Suprapubic skin (tissue), 4 donors: ENCODE data around the gene PPP2R3A. TPM values are rescaled to one million over a fixed set of nuclear protein-coding genes. Genes with fewer than 3 reads are reported as not detected.
"Not testable (repeated sequence)": the region's sequence is repeated elsewhere in the genome, so short reads cannot be mapped to it uniquely, and the experiment has no call there.

Experiments used
- DNase-seq, 2 donors: peaks; one replicate each; pipeline ENCODE4 v3.0.0-alpha.2; 2019; ENCODE audit warnings: low spot score in 2 of 2
- H3K27ac ChIP-seq: fragments of 200-600 bp; sonication (generic); one replicate; pipeline ENCODE4 v1.5.1; 2019
- H3K27me3 ChIP-seq: fragments of 200-600 bp; sonication (generic); one replicate; pipeline ENCODE4 v1.5.1; 2019
- H3K36me3 ChIP-seq: fragments of 200-600 bp; sonication (generic); one replicate; pipeline ENCODE4 v1.5.1; 2019
- H3K4me1 ChIP-seq: fragments of 200-600 bp; sonication (generic); one replicate; pipeline ENCODE4 v1.5.1; 2019
- H3K4me3 ChIP-seq: fragments of 200-600 bp; sonication (generic); one replicate; pipeline ENCODE4 v1.5.1; 2019; ENCODE audit warnings: mild to moderate bottlenecking
- H3K9me3 ChIP-seq: fragments of 200-600 bp; sonication (generic); one replicate; pipeline ENCODE4 v1.5.1; 2019
- CTCF ChIP-seq, 2 donors: fragments of 200-600 bp in 1 of 2; fragments of 450-650 bp in 1 of 2; sonication (generic) in 1 of 2; IDR thresholded peaks; one replicate each; pipeline ENCODE4 v1.5.1; 2016 to 2019; ENCODE audit warnings: antibody characterized with exemption in 2 of 2, mild to moderate bottlenecking in 1 of 2, moderate library complexity in 1 of 2
- EP300 ChIP-seq: sonication (generic); formaldehyde crosslinking; IDR thresholded peaks from one replicate; pipeline ENCODE4 v1.6.1; 2017; ENCODE audit warnings: antibody characterized with exemption
- POLR2A ChIP-seq, 2 donors: fragments of 450-650 bp; IDR thresholded peaks; one replicate each; pipeline ENCODE4 v1.6.1; 2017; ENCODE audit warnings: antibody characterized with exemption in 2 of 2, mild to moderate bottlenecking in 2 of 2, moderate library complexity in 2 of 2
- POLR2AphosphoS5 ChIP-seq, 3 donors: sonication (generic); formaldehyde crosslinking; IDR thresholded peaks; one replicate each; pipeline ENCODE4 v1.6.1; 2017; ENCODE audit warnings: antibody characterized with exemption in 3 of 3
- WGBS: methylation state at CpG from one replicate; pipeline ENCODE4 v1.1.5; 2018; 5-methylcytosine and 5-hydroxymethylcytosine counted together
- total RNA-seq, 4 donors: library from RNA; depleted of rRNA; stranded (reverse); fragments of >200 nt; gene quantifications; one replicate each; pipeline ENCODE4 v1.1.0, GENCODE V29; 2016

PPP2R3A gene
- total RNA-seq, 4 donors from 2014 or later: 51.2 to 71.7 (median 52.9) TPM

GRCh38 chr3:136161516-136161915 lies 196.0 kb downstream of the PPP2R3A start:
- DNase-seq: no peak
- H3K4me3 ChIP-seq: no peak overlapping the region
- TF ChIP-seq EP300: no peak
- TF ChIP-seq CTCF (IDR thresholded peaks at IDR 0.05): no peak
- TF ChIP-seq POLR2AphosphoS5 (IDR thresholded peaks at IDR 0.05): no peak
- TF ChIP-seq POLR2A (IDR thresholded peaks at IDR 0.05): no peak
- H3K27me3 ChIP-seq: no peaks in the 10 kb centered on the region
- H3K9me3 ChIP-seq: no peaks in the 10 kb centered on the region
- no peak overlapping the region for H3K27ac ChIP-seq
- no peaks in the 10 kb centered on the region for H3K36me3 ChIP-seq
- peaks cover 33% of the 10 kb centered on the region for H3K4me1 ChIP-seq

- no peaks in the 10 kb centered on the region for H3K27me3 ChIP-seq
Measured at GRCh38 chr3:136162322-136162721, 196.8 kb downstream of the PPP2R3A start.

GRCh38 chr3:136163607-136164006 lies 198.1 kb downstream of the PPP2R3A start:
- DNase-seq, H3K36me3 ChIP-seq, H3K27ac ChIP-seq, H3K9me3 ChIP-seq, H3K27me3 ChIP-seq, H3K4me3 ChIP-seq: not testable (repeated sequence)
- H3K4me1 ChIP-seq: peaks cover 37% of the 10 kb centered on the region

More at GRCh38 chr3:136162322-136162721, 196.8 kb downstream of the PPP2R3A start:
- Histone ChIP-seq H3K36me3 (no peaks in the 10 kb centered on the region), H3K4me1 (peaks cover 37% of the 10 kb centered on the region), H3K4me3 (no peak overlapping the region), H3K27ac (no peak overlapping the region), H3K9me3 (no peaks in the 10 kb centered on the region)
- no peak for TF ChIP-seq EP300
- TF ChIP-seq CTCF (IDR thresholded peaks at IDR 0.05): no peak
- no peak for TF ChIP-seq POLR2A (IDR thresholded peaks at IDR 0.05)
- TF ChIP-seq POLR2AphosphoS5 (IDR thresholded peaks at IDR 0.05): no peak
- DNase-seq: no peak
- 83% methylated on average over 7 of the region's 7 CpGs for WGBS

DNA sequence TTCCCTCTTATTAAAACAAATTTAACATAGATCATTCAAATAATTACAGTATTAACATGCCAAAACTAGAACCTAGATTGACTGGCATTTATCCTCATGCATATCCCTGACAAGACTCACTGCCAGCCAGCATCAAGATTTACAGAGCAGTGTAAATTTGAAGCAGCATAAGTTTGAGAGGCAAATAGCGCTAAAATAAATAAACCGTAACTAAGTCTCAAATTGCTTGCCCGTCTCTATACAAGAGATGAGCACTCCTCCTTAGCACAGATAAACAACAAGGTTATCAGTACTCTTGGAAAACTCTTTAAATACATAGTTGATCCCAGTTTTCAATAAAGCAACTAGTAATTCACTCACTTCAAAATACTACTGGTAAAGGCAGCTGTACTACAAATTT lies 201.0 kb downstream of the PPP2R3A start:
- no peak overlapping the region for H3K27ac ChIP-seq
- no peak for TF ChIP-seq POLR2A (IDR thresholded peaks at IDR 0.05)
- TF ChIP-seq CTCF (IDR thresholded peaks at IDR 0.05): no peak
- no peak for TF ChIP-seq POLR2AphosphoS5 (IDR thresholded peaks at IDR 0.05)
- TF ChIP-seq EP300: no peak
- H3K4me3 ChIP-seq: no peak overlapping the region
- H3K4me1 ChIP-seq: peaks cover 34% of the 10 kb centered on the region
- DNase-seq: no peak
- 51% methylated on average over 3 of the region's 3 CpGs for WGBS
- no peaks in the 10 kb centered on the region for H3K36me3 ChIP-seq
- H3K27me3 ChIP-seq: no peaks in the 10 kb centered on the region
- no peaks in the 10 kb centered on the region for H3K9me3 ChIP-seq

DNA sequence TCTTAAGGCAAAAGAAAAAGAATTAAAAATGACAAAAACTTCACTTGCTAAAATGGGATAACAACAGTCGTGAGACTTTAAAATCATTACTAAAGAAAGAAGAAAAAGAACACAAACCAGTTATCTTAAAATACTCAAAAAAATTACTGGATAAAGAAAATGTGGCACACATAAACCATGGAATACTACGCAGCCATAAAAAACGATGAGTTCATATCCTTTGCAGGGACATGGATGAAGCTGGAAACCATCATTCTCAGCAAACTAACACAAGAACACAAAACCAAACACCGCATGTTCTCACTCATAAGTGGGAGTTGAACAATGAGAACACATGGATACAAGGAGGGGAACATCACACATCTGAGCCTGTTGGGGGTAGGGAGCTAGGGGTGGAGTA lies 202.7 kb downstream of the PPP2R3A start:
- not testable (repeated sequence) for H3K36me3 ChIP-seq, H3K27me3 ChIP-seq, DNase-seq, H3K9me3 ChIP-seq, H3K27ac ChIP-seq, H3K4me3 ChIP-seq
- WGBS: 94% methylated on average over 4 of the region's 4 CpGs
- H3K4me1 ChIP-seq: peaks cover 23% of the 10 kb centered on the region

DNA sequence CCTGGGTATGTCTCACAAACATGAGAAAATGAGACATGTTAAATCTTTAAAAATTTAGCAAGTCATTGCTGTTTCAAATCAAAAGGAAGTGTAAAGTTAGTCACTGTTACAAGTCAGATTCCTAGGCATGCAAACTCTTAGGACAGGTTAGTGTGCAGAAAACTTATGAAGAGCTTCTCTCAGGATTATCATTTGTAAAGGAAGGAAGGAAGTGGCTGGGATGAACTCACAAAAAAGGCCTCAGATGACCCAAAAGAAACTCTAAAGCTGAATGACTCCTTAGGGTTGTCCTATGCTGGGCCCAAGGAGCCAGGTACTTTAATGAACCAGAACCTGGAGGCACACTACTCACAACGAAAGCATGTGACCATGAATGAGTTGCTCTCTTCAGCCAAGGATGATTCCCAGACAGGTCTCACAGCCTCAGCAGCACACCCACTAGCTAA lies 205.6 kb downstream of the PPP2R3A start:
- no peak for TF ChIP-seq POLR2A (IDR thresholded peaks at IDR 0.05)
- no peak for TF ChIP-seq POLR2AphosphoS5 (IDR thresholded peaks at IDR 0.05)
- no peak for TF ChIP-seq CTCF (IDR thresholded peaks at IDR 0.05)
- no peak for TF ChIP-seq EP300
- H3K36me3 ChIP-seq: no peaks in the 10 kb centered on the region
- DNase-seq: no peak
- peaks cover 24% of the 10 kb centered on the region for H3K4me1 ChIP-seq
- H3K27ac ChIP-seq: no peak overlapping the region
- no peaks in the 10 kb centered on the region for H3K9me3 ChIP-seq
- H3K27me3 ChIP-seq: no peaks in the 10 kb centered on the region
- WGBS: 50% methylated on average over 1 of the region's 1 CpG
- H3K4me3 ChIP-seq: no peak overlapping the region
